SK-N-MC (cell line): Measurements from ENCODE around the gene CLTA.

Experiments
- EZH2 ChIP-seq: fragments of 200-600 bp; sonication (generic); IDR thresholded peaks from one replicate; pipeline ENCODE4 v1.6.1; 2017; ENCODE audit warnings: antibody characterized with exemption
- POLR2AphosphoS5 ChIP-seq: IDR thresholded peaks from 2 replicates; pipeline ENCODE4 v1.6.1; 2012; ENCODE audit warnings: mild to moderate bottlenecking, low read depth, low read length, borderline replicate concordance

- TF ChIP-seq EZH2 (no peak), POLR2AphosphoS5 (no peak)
Measured at GRCh38 chr9:36177571-36177970, 13.2 kb upstream of the CLTA start.
